ENCODE measurements around the gene SMTNL2. TPM values are rescaled to one million over a fixed set of nuclear protein-coding genes. Genes with fewer than 3 reads are reported as not detected.
A peak's percentile ranks its signal among the peaks of the same experiment; 100 is the strongest.

Gene SMTNL2
- total and polyA plus RNA-seq, 2 experiments from 2014 or later: 41.5 to 106 TPM

DNA sequence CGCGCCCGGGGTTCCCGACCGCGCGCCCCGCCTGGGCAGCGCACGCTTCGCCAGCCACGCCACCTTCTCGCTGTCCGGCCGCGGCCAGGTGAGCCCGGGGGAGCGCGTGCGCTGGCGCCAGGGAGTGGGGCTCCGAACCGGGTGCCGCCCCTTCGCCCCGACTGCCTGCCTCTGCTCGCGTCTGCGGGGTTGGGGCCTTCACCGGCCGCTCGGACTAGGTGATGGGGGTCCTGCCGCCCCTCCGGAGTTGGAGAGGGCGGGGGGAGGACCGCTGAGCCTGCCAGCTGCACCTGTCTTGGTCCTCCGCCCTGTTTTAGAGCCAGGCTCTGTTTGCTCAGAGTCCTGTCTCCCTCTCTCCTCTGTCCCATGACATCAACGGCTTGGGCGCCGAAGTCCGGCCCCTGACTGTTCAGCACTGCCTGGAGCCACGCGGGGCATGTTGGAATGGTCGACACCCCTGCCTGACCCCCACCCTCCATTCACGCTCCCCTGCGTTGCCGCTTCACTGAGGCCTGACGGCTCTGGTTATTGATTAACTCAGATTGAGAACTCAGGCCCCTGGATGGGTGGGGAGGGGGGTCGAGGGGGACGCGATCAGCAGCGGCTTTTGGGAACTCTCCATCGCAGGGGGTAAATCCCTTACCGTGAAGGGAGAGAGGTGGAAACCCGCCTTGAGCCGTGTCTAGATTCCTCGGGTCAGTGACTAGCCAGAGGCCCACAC is 748 bp downstream of the SMTNL2 start:
- H3K4me2 ChIP-seq: peak overlapping the region; percentile 84
- H4K20me1 ChIP-seq (ENCODE audit: insufficient read depth, poor library complexity, severe bottlenecking): peaks cover 3% of the 10 kb centered on the region
- H2AFZ ChIP-seq: no peak overlapping the region
- peak overlapping the region; percentile 70 for H3K4me3 ChIP-seq
- H3K27me3 ChIP-seq: no peaks in the 10 kb centered on the region
- WGBS (ENCODE audit: low lambda C conversion rate, missing lambda C conversion rate): 23% methylated on average over 24 of the region's 57 CpGs
- peaks cover 53% of the 10 kb centered on the region for H3K4me1 ChIP-seq (ENCODE audit: insufficient read depth)
- no peaks in the 10 kb centered on the region for H3K9me3 ChIP-seq (ENCODE audit: low read depth)
- DNase-seq (ENCODE audit: low spot score): peak; percentile 61
- peaks cover 65% of the 10 kb centered on the region for H3K79me2 ChIP-seq
- TF ChIP-seq, protein P1, sequence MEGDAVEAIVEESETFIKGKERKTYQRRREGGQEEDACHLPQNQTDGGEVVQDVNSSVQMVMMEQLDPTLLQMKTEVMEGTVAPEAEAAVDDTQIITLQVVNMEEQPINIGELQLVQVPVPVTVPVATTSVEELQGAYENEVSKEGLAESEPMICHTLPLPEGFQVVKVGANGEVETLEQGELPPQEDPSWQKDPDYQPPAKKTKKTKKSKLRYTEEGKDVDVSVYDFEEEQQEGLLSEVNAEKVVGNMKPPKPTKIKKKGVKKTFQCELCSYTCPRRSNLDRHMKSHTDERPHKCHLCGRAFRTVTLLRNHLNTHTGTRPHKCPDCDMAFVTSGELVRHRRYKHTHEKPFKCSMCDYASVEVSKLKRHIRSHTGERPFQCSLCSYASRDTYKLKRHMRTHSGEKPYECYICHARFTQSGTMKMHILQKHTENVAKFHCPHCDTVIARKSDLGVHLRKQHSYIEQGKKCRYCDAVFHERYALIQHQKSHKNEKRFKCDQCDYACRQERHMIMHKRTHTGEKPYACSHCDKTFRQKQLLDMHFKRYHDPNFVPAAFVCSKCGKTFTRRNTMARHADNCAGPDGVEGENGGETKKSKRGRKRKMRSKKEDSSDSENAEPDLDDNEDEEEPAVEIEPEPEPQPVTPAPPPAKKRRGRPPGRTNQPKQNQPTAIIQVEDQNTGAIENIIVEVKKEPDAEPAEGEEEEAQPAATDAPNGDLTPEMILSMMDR (IDR thresholded peaks at IDR 0.05; ENCODE audit: poor library complexity): no peak
- TF ChIP-seq EZH2phosphoT487 (IDR thresholded peaks at IDR 0.05; ENCODE audit: low read depth, severe bottlenecking, unreplicated experiment) (no peak), EZH2 (IDR thresholded peaks at IDR 0.05; ENCODE audit: borderline replicate concordance) (no peak)
- no peaks in the 10 kb centered on the region for H3K36me3 ChIP-seq (replicated peaks; ENCODE audit: insufficient read depth, low read depth)
- peak overlapping the region; percentile 89 for H3K27ac ChIP-seq
- no peaks in the 10 kb centered on the region for H3K9me2 ChIP-seq (replicated peaks; ENCODE audit: insufficient read depth)

DNA sequence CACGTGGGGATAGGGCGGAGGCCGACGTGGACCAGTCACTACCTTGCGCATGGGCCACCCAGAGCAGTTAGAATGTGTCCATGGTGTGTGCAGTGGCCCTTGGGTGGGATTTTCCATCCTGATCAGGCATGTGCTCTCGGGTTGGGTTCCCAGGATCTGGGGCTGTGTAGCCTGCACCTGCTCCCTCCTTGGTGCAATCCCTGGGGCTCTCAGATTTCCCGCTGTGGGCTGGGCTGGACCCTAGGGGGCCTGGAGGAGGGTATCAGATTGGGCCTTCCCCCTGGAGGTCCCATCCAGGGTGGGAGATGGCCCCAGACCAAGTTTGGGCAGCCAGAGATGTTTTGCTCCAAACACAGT is 1.3 kb downstream of the SMTNL2 start:
- Histone ChIP-seq H3K4me1 (ENCODE audit: insufficient read depth) (peaks cover 55% of the 10 kb centered on the region), H3K36me3 (replicated peaks; ENCODE audit: insufficient read depth, low read depth) (no peaks in the 10 kb centered on the region), H3K9me3 (ENCODE audit: low read depth) (no peaks in the 10 kb centered on the region), H3K27me3 (no peaks in the 10 kb centered on the region), H3K79me2 (peaks cover 71% of the 10 kb centered on the region), H2AFZ (no peak overlapping the region), H4K20me1 (ENCODE audit: insufficient read depth, poor library complexity, severe bottlenecking) (peaks cover 3% of the 10 kb centered on the region), H3K4me2 (peak overlapping the region; percentile 84), H3K9me2 (replicated peaks; ENCODE audit: insufficient read depth) (no peaks in the 10 kb centered on the region), H3K27ac (peak overlapping the region; percentile 89), H3K4me3 (peak overlapping the region; percentile 70)
- WGBS (ENCODE audit: low lambda C conversion rate, missing lambda C conversion rate): 46% methylated on average over 7 of the region's 7 CpGs
- no peak for TF ChIP-seq EZH2phosphoT487 (IDR thresholded peaks at IDR 0.05; ENCODE audit: low read depth, severe bottlenecking, unreplicated experiment)
- TF ChIP-seq, protein P1 (IDR thresholded peaks at IDR 0.05; ENCODE audit: poor library complexity): no peak
- TF ChIP-seq EZH2 (IDR thresholded peaks at IDR 0.05; ENCODE audit: borderline replicate concordance): no peak
- DNase-seq (ENCODE audit: low spot score): no peak

DNA sequence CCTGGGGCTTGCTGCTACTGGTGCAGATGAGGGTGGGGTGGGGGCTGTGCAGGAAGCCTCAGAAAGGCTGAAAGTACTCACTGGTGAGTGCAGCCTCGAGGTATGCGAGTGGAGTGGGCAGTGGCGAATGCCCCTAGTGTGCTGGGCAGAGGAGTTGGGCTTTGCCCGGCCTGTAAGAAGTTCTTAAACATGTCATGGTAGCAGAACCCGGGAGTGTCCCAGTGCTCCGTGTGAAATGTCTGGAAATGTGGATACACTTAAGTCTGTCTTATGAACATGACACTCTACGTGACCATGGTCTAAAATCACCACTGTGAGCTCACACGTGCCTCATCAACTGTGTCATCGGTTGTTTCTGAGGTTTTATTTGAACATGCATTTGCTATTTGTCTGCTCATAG is 1.7 kb downstream of the SMTNL2 start:
- 56% methylated on average over 9 of the region's 9 CpGs for WGBS (ENCODE audit: low lambda C conversion rate, missing lambda C conversion rate)
- H3K4me1 ChIP-seq (ENCODE audit: insufficient read depth): peaks cover 59% of the 10 kb centered on the region

More for the DNA sequence above, 1.7 kb downstream of the SMTNL2 start:
- Histone ChIP-seq H2AFZ (no peak overlapping the region), H4K20me1 (ENCODE audit: insufficient read depth, poor library complexity, severe bottlenecking) (peaks cover 3% of the 10 kb centered on the region), H3K4me3 (peak overlapping the region; percentile 70), H3K36me3 (replicated peaks; ENCODE audit: insufficient read depth, low read depth) (no peaks in the 10 kb centered on the region), H3K9me2 (replicated peaks; ENCODE audit: insufficient read depth) (no peaks in the 10 kb centered on the region), H3K4me2 (peak overlapping the region; percentile 84), H3K9me3 (ENCODE audit: low read depth) (no peaks in the 10 kb centered on the region), H3K27ac (peak overlapping the region; percentile 89), H3K79me2 (peaks cover 75% of the 10 kb centered on the region), H3K27me3 (no peaks in the 10 kb centered on the region)
- no peak for DNase-seq (ENCODE audit: low spot score)
- no peak for TF ChIP-seq EZH2 (IDR thresholded peaks at IDR 0.05; ENCODE audit: borderline replicate concordance)
- no peak for TF ChIP-seq EZH2phosphoT487 (IDR thresholded peaks at IDR 0.05; ENCODE audit: low read depth, severe bottlenecking, unreplicated experiment)
- TF ChIP-seq, protein P1 (IDR thresholded peaks at IDR 0.05; ENCODE audit: poor library complexity): no peak
